Psoas muscle (tissue), 8 donors: Measurements from ENCODE around the gene TMEM174. TPM values are rescaled to one million over a fixed set of nuclear protein-coding genes. Genes with fewer than 3 reads are reported as not detected.

ENCODE experiments used
- ATAC-seq, 4 donors: fragments of 200-7000 bp; cut with Tn5 transposase; one replicate each; pipeline ENCODE4 v1.9.1; 2020; ENCODE audit warnings: moderate library complexity in 3 of 4, mild to moderate bottlenecking in 2 of 4
- DNase-seq, 2 donors: peaks; one replicate each; pipeline ENCODE4 v3.0.0-alpha.2; 2020
- H3K27ac ChIP-seq: fragments of 200-600 bp; one replicate; pipeline ENCODE4 v1.8.0; 2022
- H3K27me3 ChIP-seq, 3 donors: fragments of 200-600 bp in 1 of 3; one replicate each; pipeline versions ENCODE4 v1.6.1 to v1.8.0; 2013 to 2022; ENCODE audit warnings: low read length in 2 of 3, mild to moderate bottlenecking in 2 of 3, moderate library complexity in 1 of 3; ENCODE audit not compliant: insufficient read depth in 3 of 3
- H3K36me3 ChIP-seq, 2 donors: fragments of 200-600 bp in 1 of 2; one replicate each; pipeline versions ENCODE4 v1.6.1 to v1.8.0; 2013 to 2022; ENCODE audit warnings: low read depth in 1 of 2, mild to moderate bottlenecking in 1 of 2, moderate library complexity in 1 of 2; ENCODE audit not compliant: insufficient read depth in 1 of 2
- H3K4me1 ChIP-seq: fragments of 200-600 bp; one replicate; pipeline ENCODE4 v1.8.0; 2022
- H3K4me3 ChIP-seq: fragments of 200-600 bp; one replicate; pipeline ENCODE4 v1.8.0; 2022; ENCODE audit warnings: mild to moderate bottlenecking
- H3K9me3 ChIP-seq: fragments of 200-600 bp; one replicate; pipeline ENCODE4 v1.8.0; 2022
- WGBS, 3 donors: extraction: QIAGEN DNeasy Blood & Tissue Kit; methylation state at CpG; one replicate each; pipeline versions ENCODE4 v1.1.6 to v1.1.7; 2013; 5-methylcytosine and 5-hydroxymethylcytosine counted together
- intact Hi-C, 2 donors: fragments of 100-400 bp; cut with DNase I; formaldehyde crosslinking; loops; one replicate each; pipeline versions ENCODE4 v1.11.0 to v1.14.2; 2022
- polyA plus RNA-seq, 3 donors: library from polyadenylated mRNA; stranded (reverse); fragments of 200-250 nt; gene quantifications; one replicate each; pipeline ENCODE4 v1.2.3, GENCODE V29; 2013
- total RNA-seq, 4 donors: library from RNA; stranded (reverse); fragmentation: NEBNext Ultra II Directional in 2 of 4; extraction: Animal tissue kit (Norgen Biotek cat#: 25700) in 2 of 4; gene quantifications; one replicate each; pipeline versions ENCODE4 v1.2.1 to v1.2.4, GENCODE V29; 2021 to 2023
- TF ChIP-seq, protein P1 (sequence below): fragments of 200-600 bp; IDR thresholded peaks from one replicate; pipeline ENCODE4 v1.8.0; 2022; ENCODE audit warnings: antibody characterized with exemption
- donor health status: healthy with polysubstance abuse.
- donor health status: DM: no; HTN: no; CAD: no; lungs with moderate emphysema.
- donor health status: Bipolar disorder and iron deficiency.
- donor health status: healthy.
- donor health status: DM: yes; HTN: yes; CAD: no.
- donor health status: DM: no; HTN: no; CAD: no.
- donor health status: DM: no; HTN: no; CAD: no.
- donor health status: DM: yes; HTN: yes; CAD: no.

Gene TMEM174
- total and polyA plus RNA-seq, 7 donors = not detected

DNA sequence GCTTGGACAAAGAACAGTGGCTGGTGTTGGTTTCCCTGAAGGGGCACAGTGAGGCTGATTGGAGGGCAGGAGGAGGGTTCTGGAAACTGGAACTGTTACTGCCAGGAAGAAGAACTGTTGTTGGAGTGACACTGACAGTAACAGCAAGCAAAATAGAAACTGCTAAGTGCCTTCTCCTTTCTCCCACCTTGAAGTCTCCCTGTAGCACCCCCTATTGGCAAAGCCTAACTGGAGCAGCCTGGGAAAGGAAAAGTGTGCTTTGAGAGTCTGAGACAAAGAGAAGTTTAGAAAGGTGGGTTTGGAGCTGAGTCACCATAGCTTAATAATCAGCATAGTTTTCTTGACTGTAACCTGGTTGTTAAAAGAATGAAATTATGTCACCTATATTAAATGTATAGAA, 2.5 kb upstream of the TMEM174 start:
- Histone ChIP-seq H3K4me3 (no peak overlapping the region), H3K27me3 (peaks cover 0 to 4% (median 3%) of the 10 kb centered on the region in 3 donors), H3K4me1 (no peaks in the 10 kb centered on the region), H3K36me3 (no peaks in the 10 kb centered on the region), H3K9me3 (no peaks in the 10 kb centered on the region), H3K27ac (no peak overlapping the region)
- intact Hi-C loops = no loop called here
- TF ChIP-seq, protein P1, sequence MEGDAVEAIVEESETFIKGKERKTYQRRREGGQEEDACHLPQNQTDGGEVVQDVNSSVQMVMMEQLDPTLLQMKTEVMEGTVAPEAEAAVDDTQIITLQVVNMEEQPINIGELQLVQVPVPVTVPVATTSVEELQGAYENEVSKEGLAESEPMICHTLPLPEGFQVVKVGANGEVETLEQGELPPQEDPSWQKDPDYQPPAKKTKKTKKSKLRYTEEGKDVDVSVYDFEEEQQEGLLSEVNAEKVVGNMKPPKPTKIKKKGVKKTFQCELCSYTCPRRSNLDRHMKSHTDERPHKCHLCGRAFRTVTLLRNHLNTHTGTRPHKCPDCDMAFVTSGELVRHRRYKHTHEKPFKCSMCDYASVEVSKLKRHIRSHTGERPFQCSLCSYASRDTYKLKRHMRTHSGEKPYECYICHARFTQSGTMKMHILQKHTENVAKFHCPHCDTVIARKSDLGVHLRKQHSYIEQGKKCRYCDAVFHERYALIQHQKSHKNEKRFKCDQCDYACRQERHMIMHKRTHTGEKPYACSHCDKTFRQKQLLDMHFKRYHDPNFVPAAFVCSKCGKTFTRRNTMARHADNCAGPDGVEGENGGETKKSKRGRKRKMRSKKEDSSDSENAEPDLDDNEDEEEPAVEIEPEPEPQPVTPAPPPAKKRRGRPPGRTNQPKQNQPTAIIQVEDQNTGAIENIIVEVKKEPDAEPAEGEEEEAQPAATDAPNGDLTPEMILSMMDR = peak; percentile 37
- peak in 1 of 4 donors; percentile 56 for ATAC-seq
- DNase-seq = no peak

DNA sequence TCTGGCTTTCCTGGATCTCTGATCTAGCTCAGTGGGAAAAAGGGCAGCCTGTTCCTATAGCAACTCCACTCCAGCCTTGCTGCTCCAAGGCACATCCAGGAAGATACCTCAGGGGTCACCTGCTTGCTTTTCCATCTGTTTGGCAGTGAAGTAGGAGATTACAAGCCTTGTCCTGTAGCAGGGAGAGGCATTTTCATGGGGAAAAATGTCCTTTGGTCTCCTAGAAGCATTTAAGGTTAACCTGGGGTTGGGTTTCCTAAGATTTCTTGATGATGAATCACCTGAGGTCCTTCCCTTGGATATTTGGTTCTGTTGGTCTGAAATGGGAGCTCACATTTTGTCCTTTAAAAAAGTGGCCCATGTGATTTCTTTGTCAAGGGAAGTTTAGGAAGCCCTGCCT, 1.5 kb upstream of the TMEM174 start:
- H3K4me3 ChIP-seq = no peak overlapping the region
- DNase-seq (no peak), ATAC-seq (no peak)
- TF ChIP-seq, protein P1 = no peak
- peaks cover 0 to 4% (median 2%) of the 10 kb centered on the region in 3 donors for H3K27me3 ChIP-seq
- no peak overlapping the region for H3K27ac ChIP-seq
- intact Hi-C loops = no loop called here
- H3K4me1 ChIP-seq = no peaks in the 10 kb centered on the region
- H3K9me3 ChIP-seq = no peaks in the 10 kb centered on the region
- no peaks in the 10 kb centered on the region for H3K36me3 ChIP-seq

DNA sequence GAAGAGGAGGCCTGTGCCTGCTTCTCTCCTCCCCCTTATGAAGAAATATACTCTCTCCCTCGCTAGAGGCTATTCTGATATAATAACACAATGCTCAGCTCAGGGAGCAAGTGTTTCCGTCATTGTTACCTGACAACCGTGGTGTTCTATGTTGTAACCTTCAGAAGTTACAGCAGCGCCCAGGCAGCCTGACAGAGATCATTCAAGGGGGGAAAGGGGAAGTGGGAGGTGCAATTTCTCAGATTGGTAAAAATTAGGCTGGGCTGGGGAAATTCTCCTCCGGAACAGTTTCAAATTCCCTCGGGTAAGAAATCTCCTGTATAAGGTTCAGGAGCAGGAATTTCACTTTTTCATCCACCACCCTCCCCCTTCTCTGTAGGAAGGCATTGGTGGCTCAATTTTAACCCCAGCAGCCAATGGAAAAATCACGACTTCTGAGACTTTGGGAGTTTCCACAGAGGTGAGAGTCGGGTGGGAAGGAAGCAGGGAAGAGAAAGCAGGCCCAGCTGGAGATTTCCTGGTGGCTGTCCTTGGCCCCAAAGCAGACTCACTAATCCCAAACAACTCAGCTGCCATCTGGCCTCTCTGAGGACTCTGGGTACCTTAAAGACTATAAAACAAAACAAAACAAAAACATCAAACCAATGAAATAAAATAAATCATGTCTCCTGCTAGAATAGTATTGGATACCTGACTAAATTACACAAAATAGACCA, 1.3 kb downstream of the TMEM174 start:
- DNase-seq (no peak), ATAC-seq (no peak)
- Histone ChIP-seq H3K36me3 (no peaks in the 10 kb centered on the region), H3K9me3 (no peaks in the 10 kb centered on the region), H3K4me1 (no peaks in the 10 kb centered on the region), H3K27me3 (peaks cover 0 to 2% (median 0%) of the 10 kb centered on the region in 3 donors), H3K27ac (no peak overlapping the region), H3K4me3 (no peak overlapping the region)
- TF ChIP-seq, protein P1 = no peak
- intact Hi-C loops = no loop called here
- 32 to 41% (median 40%) methylated on average over 8 of the region's 8 CpGs for WGBS, 3 donors

DNA sequence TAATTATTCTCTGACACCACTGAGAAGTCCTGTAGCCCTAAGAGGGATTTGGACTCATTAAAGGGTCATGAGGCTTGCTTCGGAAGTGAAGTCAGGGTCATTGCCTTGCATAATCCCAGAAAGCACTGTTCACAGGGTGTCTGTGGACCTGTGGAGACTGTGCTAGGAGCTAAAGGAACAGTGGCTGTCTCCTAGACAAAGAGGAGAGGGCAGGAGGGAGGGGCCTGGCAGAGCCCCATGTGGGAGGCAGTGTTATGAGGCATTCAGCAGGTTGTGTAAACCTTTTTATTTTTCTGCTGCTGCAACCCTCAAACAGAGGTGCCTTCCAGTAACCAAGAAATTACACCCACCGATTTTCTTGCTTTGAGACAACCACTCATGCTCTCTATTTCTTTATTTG, 3.3 kb downstream of the TMEM174 start:
- H3K4me3 ChIP-seq = no peak overlapping the region
- H3K4me1 ChIP-seq = no peaks in the 10 kb centered on the region
- DNase-seq = no peak
- no peaks in the 10 kb centered on the region for H3K36me3 ChIP-seq
- intact Hi-C loops = no loop called here
- peaks cover 0 to 2% (median 0%) of the 10 kb centered on the region in 3 donors for H3K27me3 ChIP-seq
- no peaks in the 10 kb centered on the region for H3K9me3 ChIP-seq
- H3K27ac ChIP-seq = no peak overlapping the region
- no peak for ATAC-seq
- WGBS, 3 donors = 78 to 87% (median 85%) methylated on average over 2 of the region's 2 CpGs
- TF ChIP-seq, protein P1 = no peak

DNA sequence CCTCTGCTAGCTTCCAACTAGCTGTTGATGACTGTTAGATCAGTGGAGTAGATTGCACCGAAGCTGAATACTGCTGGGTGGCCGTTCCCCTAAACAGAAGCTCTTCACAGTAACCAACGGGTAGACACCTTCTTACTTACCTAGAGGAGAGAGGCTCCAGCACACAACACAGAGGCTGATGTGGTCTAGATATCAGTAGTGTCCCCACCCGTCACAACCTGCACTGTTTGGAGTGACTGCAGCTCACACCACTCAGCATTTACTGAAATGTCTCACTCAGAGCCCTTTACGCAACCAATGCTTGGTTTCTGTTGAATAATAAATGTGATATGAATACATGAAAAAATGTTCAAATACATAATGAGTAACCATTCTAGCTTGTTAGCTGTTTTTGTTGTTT, 5.3 kb downstream of the TMEM174 start:
- WGBS, 3 donors = 81 to 88% (median 85%) methylated on average over 5 of the region's 5 CpGs

More for the DNA sequence above, 5.3 kb downstream of the TMEM174 start:
- DNase-seq = no peak
- TF ChIP-seq, protein P1 = no peak
- Histone ChIP-seq H3K27ac (no peak overlapping the region), H3K36me3 (no peaks in the 10 kb centered on the region), H3K4me3 (no peak overlapping the region), H3K27me3 (peaks cover 0 to 2% (median 0%) of the 10 kb centered on the region in 3 donors), H3K9me3 (no peaks in the 10 kb centered on the region), H3K4me1 (no peaks in the 10 kb centered on the region)
- intact Hi-C loops = no loop called here
- ATAC-seq = no peak
